HCT116 (cell line): Measurements from ENCODE around the gene ILF2. TPM values are rescaled to one million over a fixed set of nuclear protein-coding genes. Genes with fewer than 3 reads are reported as not detected.

Experiments used
- ATAC-seq: fragments of 200-7000 bp; cut with Tn5 transposase; 2 replicates; pipeline ENCODE4 v1.9.1; 2020; ENCODE audit warnings: mild to moderate bottlenecking, moderate library complexity
- BruUV-seq: library from RNA; stranded (reverse); fragments of 400-500 nt; replicated peaks from 2 replicates; lab custom pipeline; 2021; lab: Mats Ljungman, UMichigan
- CTCF ChIA-PET: fragments of 300-600 bp; sonication (Branson Sonifier 250); formaldehyde crosslinking; loops from one replicate; lab custom pipeline; 2021; ENCODE audit warnings: antibody characterized with exemption; lab: Charles Lee
- POLR2A ChIA-PET: fragments of 300-600, 350-600 bp; sonication (Branson Sonifier 250); formaldehyde crosslinking; loops from one replicate; lab custom pipeline; 2021; ENCODE audit warnings: antibody characterized with exemption; lab: Charles Lee
- RAD21 ChIA-PET, 2 experiments: fragments of 300-600 bp; sonication (Branson Sonifier 250); formaldehyde crosslinking; loops; one replicate each; lab custom pipeline; 2023; ENCODE audit warnings: low total read pairs in 2 of 2; ENCODE audit not compliant: uncharacterized antibody in 2 of 2, unreplicated experiment in 2 of 2, low non-redundant PET in 1 of 2; lab: Charles Lee
- DNase-seq: peaks from one replicate; pipeline ENCODE4 v3.0.0-alpha.2; 2010; ENCODE audit warnings: low read depth, low spot score
- H2AFZ ChIP-seq: fragments of 200-600 bp; shearing (Covaris generic), sonication (generic); 2 replicates; pipeline ENCODE4 v1.6.1; 2017; ENCODE audit warnings: low read depth, mixed run types, mixed read lengths, antibody characterized with exemption, low read length; ENCODE audit not compliant: poor library complexity, severe bottlenecking
- H3K27ac ChIP-seq: 2 replicates; pipeline ENCODE4 v1.5.1; 2012; ENCODE audit warnings: low read depth, low read length
- H3K27me3 ChIP-seq: fragments of 200-600 bp; sonication (generic); 2 replicates; pipeline ENCODE4 v1.6.1; 2016; ENCODE audit warnings: mixed run types, low read length, mixed read lengths; ENCODE audit not compliant: insufficient read depth
- H3K36me3 ChIP-seq, 2 experiments: fragments of 200-500 bp in 1 of 2; fragments of 200-600 bp in 1 of 2; sonication (Bioruptor generic) in 1 of 2; sonication (generic) in 1 of 2; 2 replicates each; pipeline versions ENCODE4 v1.5.1 to v1.6.1; 2014 to 2016; ENCODE audit warnings: low read length in 2 of 2, inconsistent platforms in 1 of 2, mixed read lengths in 1 of 2, mixed run types in 1 of 2; ENCODE audit not compliant: insufficient read depth in 2 of 2, control insufficient read depth in 1 of 2
- H3K4me1 ChIP-seq, 2 experiments: fragments of 200-600 bp in 1 of 2; sonication (generic) in 1 of 2; 2 replicates each; pipeline versions ENCODE4 v1.5.1 to v1.6.1; 2012 to 2017; ENCODE audit warnings: low read length in 2 of 2, inconsistent platforms in 1 of 2, mild to moderate bottlenecking in 1 of 2, mixed read lengths in 1 of 2, mixed run types in 1 of 2, moderate library complexity in 1 of 2; ENCODE audit not compliant: insufficient read depth in 2 of 2, control insufficient read depth in 1 of 2
- H3K4me2 ChIP-seq: fragments of 200-600 bp; sonication (generic); 2 replicates; pipeline ENCODE4 v1.6.1; 2017; ENCODE audit warnings: mixed run types, low read length, mixed read lengths
- H3K4me3 ChIP-seq, 2 experiments: fragments of 200-600 bp in 1 of 2; sonication (generic) in 1 of 2; replicated peaks in 1 of 2; 2 replicates each; pipeline ENCODE4 v1.5.1; 2011 to 2016; ENCODE audit warnings: low read length in 2 of 2, control low read depth in 1 of 2, low read depth in 1 of 2, mild to moderate bottlenecking in 1 of 2, mixed read lengths in 1 of 2, mixed run types in 1 of 2
- H3K79me2 ChIP-seq: fragments of 200-600 bp; sonication (generic); 2 replicates; pipeline ENCODE4 v1.6.1; 2017; ENCODE audit warnings: mild to moderate bottlenecking, mixed run types, low read length, moderate library complexity, mixed read lengths; ENCODE audit not compliant: insufficient read depth
- H3K9ac ChIP-seq: fragments of 200-600 bp; sonication (generic); 2 replicates; pipeline ENCODE4 v1.6.1; 2016; ENCODE audit warnings: low read length, mixed read lengths
- H3K9me2 ChIP-seq: fragments of 200-600 bp; sonication (generic), shearing (Covaris generic); 2 replicates; pipeline ENCODE4 v1.6.1; 2017; ENCODE audit warnings: mixed run types, mild to moderate bottlenecking, moderate library complexity; ENCODE audit not compliant: insufficient read depth
- H3K9me3 ChIP-seq, 2 experiments: fragments of 200-500 bp in 1 of 2; fragments of 200-600 bp in 1 of 2; sonication (Bioruptor generic) in 1 of 2; sonication (generic) in 1 of 2; 2 replicates each; pipeline ENCODE4 v1.6.1; 2014 to 2017; ENCODE audit warnings: low read length in 2 of 2, mixed read lengths in 2 of 2, inconsistent platforms in 1 of 2, low read depth in 1 of 2, mild to moderate bottlenecking in 1 of 2, mixed run types in 1 of 2, moderate library complexity in 1 of 2; ENCODE audit not compliant: control insufficient read depth in 1 of 2, insufficient read depth in 1 of 2
- H4K20me1 ChIP-seq: fragments of 200-600 bp; sonication (generic), shearing (Covaris generic); 2 replicates; pipeline ENCODE4 v1.6.1; 2017; ENCODE audit warnings: mixed run types, mild to moderate bottlenecking, moderate library complexity; ENCODE audit not compliant: insufficient read depth
- ATF3 ChIP-seq: IDR thresholded peaks from 2 replicates; pipeline ENCODE4 v1.6.1; 2012
- EZH2phosphoT487 ChIP-seq: fragments of 200-600 bp; IDR thresholded peaks from 2 replicates; pipeline ENCODE4 v1.6.1; 2018; ENCODE audit warnings: antibody characterized with exemption, borderline replicate concordance
- MAX ChIP-seq: IDR thresholded peaks from 2 replicates; pipeline ENCODE4 v1.6.1; 2012
- POLR2AphosphoS5 ChIP-seq: IDR thresholded peaks from 2 replicates; pipeline ENCODE4 v1.6.1; 2011; ENCODE audit warnings: mild to moderate bottlenecking, low read depth, low read length, moderate library complexity
- RAD21 ChIP-seq: IDR thresholded peaks from 2 replicates; pipeline ENCODE4 v1.6.1; 2012; ENCODE audit warnings: low read depth, mild to moderate bottlenecking
- SIN3A ChIP-seq: IDR thresholded peaks from 2 replicates; pipeline ENCODE4 v1.6.1; 2012; ENCODE audit warnings: low read depth
- SP1 ChIP-seq: IDR thresholded peaks from 2 replicates; pipeline ENCODE4 v1.6.1; 2012; ENCODE audit warnings: low read depth
- SRF ChIP-seq: IDR thresholded peaks from 2 replicates; pipeline ENCODE4 v1.6.1; 2012; ENCODE audit warnings: low read depth
- YY1 ChIP-seq: IDR thresholded peaks from 2 replicates; pipeline ENCODE4 v1.6.1; 2011; ENCODE audit warnings: low read length, low read depth, moderate library complexity, mild to moderate bottlenecking; ENCODE audit not compliant: insufficient replicate concordance; ENCODE audit errors: extremely low read depth
- ZFX ChIP-seq: fragments of 450-650 bp; IDR thresholded peaks from 2 replicates; pipeline ENCODE4 v1.6.1; 2017
- intact Hi-C: fragments of 100-400 bp; cut with micrococcal nuclease; formaldehyde crosslinking; loops from 2 replicates; pipeline ENCODE4 v1.10.0; 2022
- total RNA-seq: library from RNA; stranded (reverse); gene quantifications from one replicate; pipeline ENCODE4 v1.2.1, GENCODE V29; 2021; ENCODE audit not compliant: unreplicated experiment
- TF ChIP-seq, protein P1 (sequence below): IDR thresholded peaks from 2 replicates; pipeline ENCODE4 v1.6.1; 2012; ENCODE audit warnings: low read depth
- TF ChIP-seq, protein P2 (sequence below): IDR thresholded peaks from 2 replicates; pipeline ENCODE4 v1.6.1; 2011; ENCODE audit warnings: mild to moderate bottlenecking, low read length, moderate library complexity; ENCODE audit not compliant: insufficient replicate concordance; ENCODE audit errors: extremely low read depth

Gene ILF2
- total RNA-seq, 1 experiment from 2014 or later, result 335 TPM

DNA sequence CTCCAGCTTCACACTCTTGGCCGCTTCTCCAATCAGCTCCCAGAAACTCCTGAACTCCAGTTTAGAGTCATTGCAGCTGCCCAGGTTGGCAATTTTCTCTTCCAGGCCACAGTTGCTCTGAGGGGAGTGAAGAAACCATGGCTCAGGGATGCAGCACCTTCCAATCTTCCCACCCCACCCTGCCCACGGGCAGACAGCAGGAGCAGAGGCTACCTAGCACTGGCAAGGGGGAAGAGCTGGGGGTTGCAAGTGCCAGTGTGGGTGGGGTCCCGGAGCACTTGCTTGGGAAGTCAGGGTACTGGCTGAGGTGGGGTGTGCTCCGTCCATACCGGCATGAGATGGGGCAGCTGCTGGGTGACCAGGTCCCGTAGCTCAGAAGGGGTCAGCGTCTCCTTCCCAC lies 55.9 kb downstream of the ILF2 start (continued):
- TF ChIP-seq, protein P1, sequence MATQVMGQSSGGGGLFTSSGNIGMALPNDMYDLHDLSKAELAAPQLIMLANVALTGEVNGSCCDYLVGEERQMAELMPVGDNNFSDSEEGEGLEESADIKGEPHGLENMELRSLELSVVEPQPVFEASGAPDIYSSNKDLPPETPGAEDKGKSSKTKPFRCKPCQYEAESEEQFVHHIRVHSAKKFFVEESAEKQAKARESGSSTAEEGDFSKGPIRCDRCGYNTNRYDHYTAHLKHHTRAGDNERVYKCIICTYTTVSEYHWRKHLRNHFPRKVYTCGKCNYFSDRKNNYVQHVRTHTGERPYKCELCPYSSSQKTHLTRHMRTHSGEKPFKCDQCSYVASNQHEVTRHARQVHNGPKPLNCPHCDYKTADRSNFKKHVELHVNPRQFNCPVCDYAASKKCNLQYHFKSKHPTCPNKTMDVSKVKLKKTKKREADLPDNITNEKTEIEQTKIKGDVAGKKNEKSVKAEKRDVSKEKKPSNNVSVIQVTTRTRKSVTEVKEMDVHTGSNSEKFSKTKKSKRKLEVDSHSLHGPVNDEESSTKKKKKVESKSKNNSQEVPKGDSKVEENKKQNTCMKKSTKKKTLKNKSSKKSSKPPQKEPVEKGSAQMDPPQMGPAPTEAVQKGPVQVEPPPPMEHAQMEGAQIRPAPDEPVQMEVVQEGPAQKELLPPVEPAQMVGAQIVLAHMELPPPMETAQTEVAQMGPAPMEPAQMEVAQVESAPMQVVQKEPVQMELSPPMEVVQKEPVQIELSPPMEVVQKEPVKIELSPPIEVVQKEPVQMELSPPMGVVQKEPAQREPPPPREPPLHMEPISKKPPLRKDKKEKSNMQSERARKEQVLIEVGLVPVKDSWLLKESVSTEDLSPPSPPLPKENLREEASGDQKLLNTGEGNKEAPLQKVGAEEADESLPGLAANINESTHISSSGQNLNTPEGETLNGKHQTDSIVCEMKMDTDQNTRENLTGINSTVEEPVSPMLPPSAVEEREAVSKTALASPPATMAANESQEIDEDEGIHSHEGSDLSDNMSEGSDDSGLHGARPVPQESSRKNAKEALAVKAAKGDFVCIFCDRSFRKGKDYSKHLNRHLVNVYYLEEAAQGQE, result no peak
- TF ChIP-seq MAX (no peak), SRF (no peak), POLR2AphosphoS5 (no peak), ATF3 (no peak), ZFX (no peak)

DNA sequence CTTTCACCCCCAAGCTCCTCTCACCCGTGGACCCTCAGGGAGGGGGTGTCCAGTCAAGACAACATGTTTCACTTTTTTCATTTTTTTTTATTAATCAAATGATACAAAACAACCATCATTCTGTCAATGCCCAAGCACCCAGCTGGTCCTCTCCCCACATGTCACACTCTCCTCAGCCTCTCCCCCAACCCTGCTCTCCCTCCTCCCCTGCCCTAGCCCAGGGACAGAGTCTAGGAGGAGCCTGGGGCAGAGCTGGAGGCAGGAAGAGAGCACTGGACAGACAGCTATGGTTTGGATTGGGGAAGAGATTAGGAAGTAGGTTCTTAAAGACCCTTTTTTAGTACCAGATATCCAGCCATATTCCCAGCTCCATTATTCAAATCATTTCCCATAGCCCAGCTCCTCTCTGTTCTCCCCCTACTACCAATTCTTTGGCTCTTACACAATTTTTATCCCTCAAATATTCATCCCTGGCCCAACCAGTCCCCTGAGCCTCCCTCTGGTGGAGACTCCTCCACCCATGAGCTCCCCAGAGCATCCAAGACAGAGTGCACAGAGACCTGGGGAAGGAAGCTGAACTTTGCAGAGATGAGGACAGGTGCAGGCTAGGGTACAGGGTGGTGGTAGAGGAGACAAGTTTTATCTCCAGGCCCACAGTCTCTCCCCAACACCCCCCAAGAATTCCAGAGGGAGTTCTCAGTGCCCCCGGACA lies 56.4 kb downstream of the ILF2 start:
- intact Hi-C loops, result loop anchor here (5.0 kb wide), 1 partner anchor 82 kb away; no protein-coding TSS in a partner anchor
- no peaks in the 10 kb centered on the region for H3K36me3 ChIP-seq
- DNase-seq (no peak), ATAC-seq (no peak)
- H2AFZ ChIP-seq, result no peak overlapping the region
- ChIA-PET POLR2A (interaction anchor here (0.8 to 9.1 kb wide), 9 partner anchors 12 to 98 kb away, joined by 3 to 172 read pairs (median 5); partner anchors contain the start of genes CHTOP, S100A1, S100A13 and S100A4), RAD21 (interaction anchor here in 1 of 2 experiments (0.6 kb wide), 1 partner anchor 43 kb away, joined by 8 read pairs; no protein-coding TSS in a partner anchor), CTCF (interaction anchor here (1.2 to 7.7 kb wide), 3 partner anchors 13 to 42 kb away, joined by 4 to 76 read pairs (median 33); partner anchors contain the start of genes S100A1 and S100A13)
- H3K9ac ChIP-seq, result peak overlapping the region; percentile 5
- TF ChIP-seq ZFX (no peak), YY1 (no peak), SIN3A (no peak), POLR2AphosphoS5 (no peak), EZH2phosphoT487 (no peak), RAD21 (no peak), SP1 (no peak)
- TF ChIP-seq, protein P1, result no peak
- TF ChIP-seq, protein P2, sequence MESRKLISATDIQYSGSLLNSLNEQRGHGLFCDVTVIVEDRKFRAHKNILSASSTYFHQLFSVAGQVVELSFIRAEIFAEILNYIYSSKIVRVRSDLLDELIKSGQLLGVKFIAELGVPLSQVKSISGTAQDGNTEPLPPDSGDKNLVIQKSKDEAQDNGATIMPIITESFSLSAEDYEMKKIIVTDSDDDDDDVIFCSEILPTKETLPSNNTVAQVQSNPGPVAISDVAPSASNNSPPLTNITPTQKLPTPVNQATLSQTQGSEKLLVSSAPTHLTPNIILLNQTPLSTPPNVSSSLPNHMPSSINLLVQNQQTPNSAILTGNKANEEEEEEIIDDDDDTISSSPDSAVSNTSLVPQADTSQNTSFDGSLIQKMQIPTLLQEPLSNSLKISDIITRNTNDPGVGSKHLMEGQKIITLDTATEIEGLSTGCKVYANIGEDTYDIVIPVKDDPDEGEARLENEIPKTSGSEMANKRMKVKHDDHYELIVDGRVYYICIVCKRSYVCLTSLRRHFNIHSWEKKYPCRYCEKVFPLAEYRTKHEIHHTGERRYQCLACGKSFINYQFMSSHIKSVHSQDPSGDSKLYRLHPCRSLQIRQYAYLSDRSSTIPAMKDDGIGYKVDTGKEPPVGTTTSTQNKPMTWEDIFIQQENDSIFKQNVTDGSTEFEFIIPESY, result no peak
- no peaks in the 10 kb centered on the region for H3K9me3 ChIP-seq
- peaks cover 56% of the 10 kb centered on the region for H3K79me2 ChIP-seq
- H3K4me2 ChIP-seq, result peak overlapping the region; percentile 73
- no peaks in the 10 kb centered on the region for H3K27me3 ChIP-seq
- H3K27ac ChIP-seq, result peak overlapping the region; percentile 34
- H4K20me1 ChIP-seq, result no peaks in the 10 kb centered on the region
- peaks cover 60 to 83% of the 10 kb centered on the region in 2 experiments for H3K4me1 ChIP-seq
- BruUV-seq, result no TSS peak
- no peaks in the 10 kb centered on the region for H3K9me2 ChIP-seq
- H3K4me3 ChIP-seq, result 0 out of 4 replicates have a peak overlapping the region, but pooled peaks of 1 of the 2 experiments have one; percentile 7
